ENCODE results near the gene CMSS1.
A peak's percentile ranks its signal among the peaks of the same experiment; 100 is the strongest.

CMSS1 gene

DNA sequence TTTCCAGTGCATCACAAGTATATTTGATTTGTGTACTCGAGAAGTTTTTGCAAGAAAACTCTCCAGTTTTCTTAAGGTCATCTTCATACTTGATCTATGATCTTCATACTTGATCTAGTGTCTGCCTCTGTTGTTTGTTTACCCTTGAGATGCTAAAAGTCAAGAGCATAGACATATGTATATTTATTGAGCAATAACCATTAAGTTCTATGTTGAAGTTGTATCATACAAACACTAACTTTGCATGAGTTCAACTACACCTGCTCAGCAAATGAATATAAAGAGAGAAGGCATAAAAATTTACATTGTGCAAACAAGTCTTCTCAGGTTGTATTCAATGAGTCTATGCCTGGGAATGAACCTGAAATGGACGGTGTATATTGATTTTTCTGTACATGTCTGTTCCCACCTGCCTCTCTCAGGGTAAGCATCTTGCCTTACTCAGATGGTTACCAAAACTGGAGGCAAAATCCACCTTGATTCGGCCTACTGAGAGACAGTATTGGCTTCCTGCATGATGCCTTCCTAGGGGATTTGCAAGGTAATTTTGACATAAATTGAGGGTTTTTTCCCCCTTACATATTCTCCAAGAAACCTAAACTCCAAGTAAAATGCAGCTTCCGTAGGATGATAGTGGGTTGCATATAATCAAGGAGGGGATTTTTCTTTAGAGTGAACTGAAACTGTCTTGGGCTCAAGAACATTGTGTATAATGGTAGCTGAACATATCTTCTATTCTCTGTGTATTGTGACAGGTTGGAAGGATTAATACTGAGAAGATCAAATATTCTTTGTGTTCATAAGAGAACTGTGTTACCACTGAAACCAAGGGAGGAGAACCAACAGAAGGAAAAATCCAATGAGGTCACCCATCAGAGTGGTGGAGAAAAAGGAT lies 186.2 kb downstream of the CMSS1 start:
- DNase-seq: no peak

DNA sequence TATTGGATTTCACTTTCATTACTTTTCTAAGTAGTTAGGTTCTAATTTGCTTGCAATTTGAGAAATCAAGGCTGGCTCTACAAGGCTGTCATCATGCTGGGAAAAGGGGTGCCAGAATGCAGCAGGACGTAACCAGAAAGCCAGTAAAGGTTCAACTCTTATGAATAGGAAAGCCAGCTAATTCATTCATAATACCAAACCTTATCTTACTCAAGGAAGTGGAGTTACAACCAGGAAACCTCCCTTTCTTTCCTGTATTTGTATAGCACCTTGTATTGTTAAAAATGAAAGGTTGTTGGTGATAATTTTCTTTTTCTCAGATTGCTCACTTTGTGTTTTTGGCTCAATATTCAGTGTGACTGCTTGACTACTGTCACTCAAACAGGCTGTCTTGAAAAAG lies 187.3 kb downstream of the CMSS1 start:
- no peak for DNase-seq

DNA sequence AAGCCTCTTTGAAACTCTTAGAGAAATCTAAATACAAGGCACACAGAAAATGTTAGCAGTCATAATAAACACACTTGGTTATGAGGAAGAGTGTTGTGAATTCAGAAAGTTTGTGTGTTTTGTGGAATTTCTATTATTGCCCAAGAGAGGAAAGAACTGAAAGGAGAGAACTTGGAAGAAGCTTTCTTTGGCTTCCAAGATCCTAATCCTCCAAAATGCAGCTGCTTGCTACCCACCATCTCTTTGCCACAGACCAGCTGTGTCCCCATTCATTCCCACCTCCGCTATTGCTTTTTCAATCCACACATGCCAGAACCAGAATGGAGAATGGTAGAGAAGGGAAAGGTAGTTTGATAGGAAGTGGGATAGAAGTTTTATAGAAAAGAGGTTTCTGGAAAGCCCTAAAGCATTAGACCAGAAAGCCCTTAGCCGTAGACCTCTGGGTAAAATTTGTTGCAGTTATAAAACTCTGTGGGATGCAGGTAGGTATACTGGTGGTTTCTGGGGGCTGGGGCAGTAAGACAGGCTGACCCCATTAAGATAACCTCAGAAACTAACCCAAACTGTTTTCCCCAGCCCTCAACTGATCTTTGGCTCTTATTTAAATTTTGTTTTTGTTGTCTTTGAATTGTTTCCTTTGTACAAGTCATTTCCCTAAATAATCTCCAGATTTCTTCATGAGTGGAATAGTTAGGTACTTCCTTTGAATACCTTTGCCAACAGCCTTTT lies 188.2 kb downstream of the CMSS1 start:
- DNase-seq: peak; percentile 32 to 51 (median 50)

DNA sequence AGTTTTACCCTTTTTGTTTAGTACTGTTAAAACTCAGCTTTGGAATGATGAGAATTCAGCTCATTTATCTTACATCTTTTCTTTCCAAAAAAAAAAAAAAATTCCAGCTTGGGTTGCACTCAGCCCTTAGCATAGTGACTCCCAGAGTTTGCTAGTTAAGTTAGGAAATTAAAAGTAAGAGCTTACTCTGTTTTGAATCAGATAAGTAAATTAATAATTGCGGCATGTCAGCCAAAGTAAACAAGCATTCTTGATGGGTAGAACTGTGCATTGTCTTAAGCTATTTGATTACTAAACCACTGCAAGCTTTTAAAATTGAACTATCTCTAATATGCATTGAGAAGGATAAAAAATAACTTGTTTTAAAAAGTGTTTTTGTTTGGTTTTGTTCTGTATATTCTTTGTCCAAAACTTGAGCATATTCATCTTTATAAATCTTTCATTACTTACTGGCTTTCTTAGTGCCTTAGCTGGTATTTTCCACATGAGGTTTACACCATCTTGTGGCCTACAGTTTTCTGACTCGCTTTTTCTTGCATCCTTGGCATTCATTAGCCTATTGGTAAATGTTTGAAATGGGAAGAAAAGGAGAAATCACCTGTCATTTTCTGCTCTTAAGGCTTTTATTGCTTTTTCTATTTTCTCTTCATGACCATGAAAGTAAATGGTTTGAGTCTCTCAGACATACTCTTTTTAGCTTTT lies 189.1 kb downstream of the CMSS1 start:
- no peak for DNase-seq

DNA sequence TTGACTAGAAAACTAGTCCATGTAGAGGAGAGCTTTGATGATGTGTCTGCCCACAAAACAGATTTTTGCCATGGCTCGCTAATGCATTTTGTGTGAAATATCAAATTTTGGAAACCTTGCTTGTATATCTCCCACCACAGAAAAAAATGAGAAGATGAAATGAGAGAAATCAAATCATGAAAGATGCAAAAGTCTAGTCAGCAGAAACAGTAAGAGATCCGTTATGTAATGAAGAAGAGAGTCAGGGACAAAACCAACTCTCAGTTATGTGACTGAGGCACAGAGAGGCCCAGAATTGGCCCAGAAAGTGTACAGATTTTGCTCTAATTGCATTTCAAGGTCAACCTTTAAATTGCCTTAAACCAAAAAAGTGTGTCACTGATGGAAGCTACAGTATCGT lies 189.7 kb downstream of the CMSS1 start:
- DNase-seq: no peak

DNA sequence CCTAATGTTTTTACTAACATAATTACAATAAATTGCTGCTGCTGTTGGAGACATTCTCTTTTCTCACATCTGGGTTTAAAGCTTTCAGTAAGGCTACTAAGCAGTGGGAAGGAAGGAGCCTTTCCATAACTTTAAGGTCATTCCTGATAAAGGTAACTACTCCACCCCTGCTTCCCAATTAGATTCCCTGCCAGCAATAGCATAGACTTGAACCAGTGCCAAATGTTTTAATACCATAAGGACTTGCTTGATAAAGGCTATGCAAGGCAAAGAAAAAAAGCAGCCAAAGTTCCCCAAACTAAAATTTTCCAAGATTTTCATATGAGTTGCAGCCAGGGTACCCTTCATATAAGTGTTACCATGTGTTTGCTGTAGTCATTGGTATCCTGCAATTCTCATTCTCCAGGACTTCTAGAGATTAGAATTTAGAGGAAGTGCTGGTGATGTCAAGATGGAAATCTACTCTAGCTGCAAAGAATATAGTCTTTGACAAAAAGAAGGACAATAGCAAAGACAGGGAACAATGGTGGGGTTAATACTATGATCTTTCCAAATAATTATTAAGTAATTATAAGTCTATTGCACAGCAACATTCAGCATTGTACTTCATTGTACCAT lies 190.5 kb downstream of the CMSS1 start:
- no peak for DNase-seq

DNA sequence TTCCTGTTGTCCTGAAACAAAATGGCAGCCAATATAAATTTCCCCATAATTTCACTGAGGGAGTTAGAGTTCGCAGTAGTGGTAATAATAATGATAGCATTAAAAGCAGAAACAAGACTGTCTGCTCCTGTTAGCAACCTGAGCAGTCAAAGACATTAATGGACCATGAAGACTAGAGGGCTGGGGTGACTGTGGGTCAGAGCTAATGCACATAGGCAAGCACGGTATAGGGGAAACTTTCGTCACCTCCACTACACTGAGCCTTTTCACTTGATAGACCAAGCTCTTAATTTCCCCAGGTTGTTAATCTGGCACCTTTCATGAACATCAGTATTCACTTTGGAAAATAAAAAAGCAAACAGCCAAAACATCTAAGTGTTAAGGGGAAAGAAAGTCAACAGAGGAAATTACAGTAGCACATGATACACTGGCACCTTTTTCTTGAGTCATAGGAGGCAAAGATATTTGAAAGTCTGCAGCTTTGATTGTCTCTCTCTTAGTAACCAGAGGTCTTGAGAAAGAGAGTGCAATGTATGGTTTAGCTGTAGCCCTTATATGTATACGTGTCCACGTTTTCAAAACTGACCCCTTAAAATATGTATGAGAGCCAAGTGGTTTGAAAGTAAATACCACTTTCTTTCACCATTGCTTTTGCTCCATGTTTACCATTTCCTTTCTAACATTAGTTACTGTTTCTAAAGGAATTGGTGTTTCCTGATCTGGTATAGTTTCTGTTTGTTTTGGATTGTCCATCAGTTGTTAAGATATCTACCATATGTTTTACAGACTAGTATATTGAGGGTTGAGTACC lies 191.8 kb downstream of the CMSS1 start:
- DNase-seq: no peak

DNA sequence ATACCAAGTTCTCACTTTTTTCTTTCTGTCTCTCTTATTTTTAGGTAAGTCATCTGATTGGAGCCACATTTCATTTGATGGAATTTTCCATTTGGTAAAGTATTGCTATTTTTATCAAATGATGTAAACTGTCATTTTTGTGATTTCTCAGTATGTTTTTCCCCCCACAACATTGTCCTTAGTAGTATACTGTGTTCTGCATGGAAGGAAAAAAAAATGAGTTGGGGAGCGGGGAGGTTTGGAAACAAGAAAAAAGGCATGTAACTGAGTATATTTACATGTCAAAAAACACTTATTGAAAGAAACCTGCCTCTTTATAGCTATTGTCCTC lies 192.4 kb downstream of the CMSS1 start:
- DNase-seq: no peak

DNA sequence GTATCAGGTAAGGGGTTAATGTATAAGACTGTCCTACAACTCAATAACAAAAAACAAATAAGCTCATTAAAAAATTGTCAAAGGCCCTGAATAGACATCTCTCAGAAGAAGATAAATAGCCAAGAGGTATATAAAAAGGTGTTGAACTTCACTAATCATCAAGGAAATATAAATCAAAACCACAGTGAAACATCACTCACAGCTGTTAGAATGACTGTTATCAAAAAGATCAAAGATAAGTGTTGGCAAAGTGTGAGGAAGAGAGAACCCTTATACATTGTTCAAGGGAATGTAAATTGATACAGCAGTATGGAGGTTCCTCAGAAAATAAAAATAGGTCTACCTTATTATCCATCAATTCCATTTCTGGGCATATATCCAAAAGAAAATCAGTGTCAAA lies 201.1 kb downstream of the CMSS1 start:
- DNase-seq: no peak

DNA sequence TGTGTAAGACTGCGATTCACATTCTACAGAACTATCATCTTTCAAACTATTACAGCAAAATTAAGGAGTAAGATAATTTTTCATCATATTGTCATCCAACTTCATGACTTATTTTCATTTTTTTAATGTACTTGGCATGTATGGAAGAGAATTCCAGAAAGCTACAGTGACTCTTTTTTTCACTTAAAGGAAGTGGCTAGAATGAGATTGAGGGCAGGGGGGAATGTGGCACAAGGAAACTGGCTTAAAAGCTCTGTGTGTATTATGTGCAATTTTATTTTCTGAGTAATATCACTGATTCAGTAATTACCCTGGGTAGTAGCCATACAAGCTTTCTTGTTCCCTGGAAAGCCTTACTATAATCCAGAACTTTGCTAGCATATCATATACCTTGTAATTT lies 202.1 kb downstream of the CMSS1 start:
- DNase-seq: no peak

DNA sequence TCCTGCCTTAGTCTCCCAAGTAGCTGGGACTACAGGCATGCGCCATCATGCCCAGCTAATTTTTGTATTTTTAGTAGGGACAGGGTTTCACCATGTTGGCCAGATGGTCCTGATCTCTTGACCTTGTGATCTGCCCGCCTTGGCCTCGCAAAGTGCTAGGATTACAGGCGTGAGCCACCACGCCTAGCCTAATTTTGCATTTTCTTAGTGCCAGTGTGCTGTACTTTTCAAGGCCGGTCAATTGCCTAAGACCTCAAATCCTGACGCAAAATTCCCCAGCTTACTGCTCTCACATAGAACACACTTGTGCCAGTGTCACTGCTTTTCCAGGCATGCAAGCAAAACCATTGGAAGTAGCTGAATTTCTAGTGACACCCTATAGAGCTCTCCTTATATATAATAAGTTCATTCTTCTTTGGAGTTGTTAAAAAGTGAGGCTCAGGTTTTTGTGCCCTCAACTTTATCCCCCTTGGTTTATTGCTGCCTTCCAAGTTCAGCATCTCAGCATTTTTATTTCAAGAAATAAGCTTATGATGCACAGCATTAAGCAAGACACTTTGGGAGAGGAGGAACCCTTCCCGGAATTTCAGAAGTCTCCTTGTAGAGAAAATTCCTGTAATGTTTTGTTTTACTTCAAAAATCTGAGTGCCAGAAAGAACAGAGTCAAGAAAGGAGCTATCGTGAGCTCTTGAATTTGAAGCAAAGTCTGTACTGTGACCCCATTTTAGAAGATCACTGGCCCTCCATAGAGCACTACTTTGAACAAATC lies 203.4 kb downstream of the CMSS1 start:
- no peak for DNase-seq

DNA sequence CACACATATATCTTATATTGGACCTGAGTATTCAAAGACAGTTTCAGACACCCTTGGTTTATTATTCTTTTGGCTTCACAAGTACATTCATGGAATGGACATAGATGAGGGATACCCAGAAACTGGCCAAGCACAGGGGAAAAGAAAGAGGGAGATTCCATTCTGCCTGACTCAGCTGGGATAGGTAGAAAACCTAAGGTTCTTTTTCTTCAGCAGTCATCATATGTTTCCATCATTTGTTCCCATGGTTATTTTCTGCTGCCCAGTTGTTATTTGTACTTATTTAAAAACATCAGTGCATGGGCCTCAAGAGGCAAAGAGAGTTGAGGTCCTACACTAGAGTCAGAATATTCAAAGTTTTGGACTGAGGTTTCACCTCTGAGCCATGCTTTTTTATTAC lies 204.8 kb downstream of the CMSS1 start:
- no peak for DNase-seq

DNA sequence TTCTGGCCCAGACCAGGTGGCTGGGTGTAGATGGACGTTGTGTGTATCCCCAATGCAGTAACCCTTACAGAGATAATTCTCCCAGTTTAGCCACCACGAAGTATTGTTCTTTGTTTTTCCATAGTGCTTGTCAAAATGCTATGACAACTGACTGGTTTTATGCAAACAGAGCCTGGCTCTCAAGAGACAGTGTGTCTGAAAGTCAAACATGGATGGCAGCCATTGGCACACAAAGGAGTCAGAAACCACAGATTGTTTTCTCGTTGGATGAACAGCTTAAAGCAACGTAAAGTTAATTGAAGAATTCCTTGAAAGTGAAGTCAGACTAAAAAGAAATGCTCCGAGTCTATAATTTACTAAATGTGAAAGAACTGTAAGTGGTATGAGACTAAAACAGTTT lies 205.5 kb downstream of the CMSS1 start:
- no peak for DNase-seq

DNA sequence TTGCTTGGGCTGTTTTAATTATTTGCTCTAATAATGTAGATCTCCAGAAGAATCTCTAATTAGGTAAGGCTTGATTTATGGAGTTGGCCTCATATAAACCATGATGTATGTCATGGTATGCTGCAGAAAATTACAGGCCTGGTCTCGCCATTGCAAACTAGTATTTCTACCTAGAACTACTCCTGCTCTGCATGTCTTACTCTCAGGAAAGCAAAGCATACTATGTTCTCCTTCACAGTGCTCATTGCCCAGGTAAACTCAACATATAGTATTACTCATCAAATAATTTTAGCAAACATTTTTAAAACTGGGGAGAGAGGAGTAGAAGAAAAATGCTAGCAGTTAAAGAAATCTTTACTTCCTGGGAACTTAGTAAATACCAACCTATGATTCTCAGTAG lies 205.9 kb downstream of the CMSS1 start:
- DNase-seq: no peak

DNA sequence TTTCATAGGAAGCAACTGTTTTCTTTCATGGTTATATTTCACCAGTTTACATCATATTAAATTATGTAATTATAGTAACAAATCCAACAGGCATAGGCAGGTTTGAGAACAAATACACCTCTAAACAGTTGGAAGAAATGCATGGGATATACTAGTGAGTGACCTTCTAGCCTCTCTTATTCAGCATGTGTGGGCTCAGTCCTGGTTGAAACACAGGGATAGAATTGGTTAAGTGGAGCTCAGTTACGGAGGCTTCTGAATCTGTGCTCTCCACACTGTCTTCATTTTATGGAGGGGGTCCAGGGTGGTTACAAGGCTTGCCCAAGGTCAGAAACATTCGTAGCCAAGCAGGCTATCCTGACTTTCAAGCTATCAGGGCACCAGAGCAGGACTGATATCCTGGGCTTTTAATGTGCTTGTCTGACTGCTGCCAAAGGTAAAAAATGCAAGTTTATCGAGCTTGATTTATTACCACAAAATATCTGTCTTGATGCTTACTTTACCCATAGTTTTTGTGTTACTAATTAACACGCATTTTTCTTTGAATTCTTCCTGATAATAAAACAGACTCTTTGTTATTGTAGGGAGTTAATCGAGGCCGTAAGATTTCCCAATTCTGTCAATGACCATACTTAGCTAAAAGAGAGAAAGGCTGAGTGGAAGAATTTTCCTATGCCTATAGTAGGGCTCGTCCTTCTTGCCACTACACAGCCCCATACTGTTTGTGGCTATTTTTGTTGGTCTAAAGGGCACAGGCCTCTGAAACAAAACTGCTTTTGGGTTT lies 207.1 kb downstream of the CMSS1 start:
- DNase-seq: no peak

DNA sequence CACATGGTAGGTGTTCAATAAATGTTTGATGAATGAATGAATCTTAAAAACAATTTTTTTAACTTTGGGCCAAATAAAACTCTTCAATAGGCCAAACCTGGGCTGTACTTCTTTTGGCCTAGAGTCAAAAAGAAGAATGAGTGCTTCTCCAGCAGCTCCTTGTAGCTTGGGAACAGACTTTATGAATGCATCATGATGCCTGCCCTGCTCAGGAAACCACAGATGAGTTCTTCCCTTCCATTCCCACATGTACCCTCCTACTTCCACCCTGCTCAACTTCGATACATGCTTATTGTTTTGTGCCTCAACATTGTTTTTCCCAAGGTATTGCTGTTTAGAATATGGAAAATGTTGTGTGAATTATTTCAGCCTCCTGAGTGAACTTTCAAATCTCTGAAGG lies 209.7 kb downstream of the CMSS1 start:
- no peak for DNase-seq

DNA sequence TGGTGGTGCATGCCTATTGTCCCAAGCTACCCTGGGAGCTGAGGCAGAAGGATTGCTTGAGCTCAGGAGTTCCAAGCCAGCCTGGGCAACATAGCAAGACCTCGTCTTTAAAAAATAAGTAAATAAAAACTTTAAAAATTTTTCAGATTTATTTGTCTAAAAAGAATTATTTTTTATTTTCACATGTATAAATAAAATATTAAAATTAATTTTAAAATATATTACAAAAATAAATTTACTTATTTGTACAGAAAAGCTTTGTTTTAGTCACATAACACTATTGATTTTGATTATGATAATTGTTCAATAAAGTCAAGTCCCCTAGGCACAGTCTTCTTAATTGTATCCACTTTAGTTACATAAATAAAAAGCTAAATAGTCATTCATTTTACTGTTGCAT lies 211.4 kb downstream of the CMSS1 start:
- DNase-seq: no peak

DNA sequence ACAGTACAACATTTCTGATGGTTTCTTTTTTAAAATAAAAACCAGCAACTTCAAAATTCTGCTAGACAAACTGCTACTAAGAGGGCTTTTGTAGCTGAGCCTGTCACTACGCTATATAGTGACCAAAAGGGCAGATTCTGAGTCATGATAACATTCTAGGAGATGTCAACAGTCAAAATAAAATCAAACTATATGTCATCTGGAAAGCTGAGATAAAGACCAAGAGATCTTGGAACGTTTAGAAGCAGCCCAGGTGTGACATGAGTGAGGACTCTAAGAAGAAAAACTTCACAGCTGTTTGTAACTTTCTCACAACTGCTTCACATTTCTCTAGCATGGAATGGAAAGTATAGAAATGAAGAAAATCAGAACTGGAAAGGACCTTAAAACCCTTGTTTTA lies 212.0 kb downstream of the CMSS1 start:
- no peak for DNase-seq

DNA sequence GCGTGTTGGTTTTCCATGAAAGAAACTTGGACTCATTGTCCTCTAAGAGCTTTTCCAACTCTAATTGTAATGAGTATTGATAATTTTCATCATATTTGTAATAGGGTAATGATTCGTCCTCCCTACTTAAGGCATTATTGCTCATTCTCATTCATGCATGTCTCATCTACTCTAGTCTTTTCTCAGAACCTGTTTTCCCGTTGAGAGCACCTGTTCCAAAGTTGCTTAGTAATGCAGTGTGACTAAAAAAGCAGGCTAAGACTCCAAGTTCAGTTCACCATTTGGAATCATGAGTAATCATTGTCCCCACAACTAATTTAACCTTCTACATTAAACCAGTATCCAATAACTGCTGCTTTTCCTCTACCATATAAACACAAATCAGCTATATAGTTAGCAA lies 212.7 kb downstream of the CMSS1 start:
- no peak for DNase-seq

DNA sequence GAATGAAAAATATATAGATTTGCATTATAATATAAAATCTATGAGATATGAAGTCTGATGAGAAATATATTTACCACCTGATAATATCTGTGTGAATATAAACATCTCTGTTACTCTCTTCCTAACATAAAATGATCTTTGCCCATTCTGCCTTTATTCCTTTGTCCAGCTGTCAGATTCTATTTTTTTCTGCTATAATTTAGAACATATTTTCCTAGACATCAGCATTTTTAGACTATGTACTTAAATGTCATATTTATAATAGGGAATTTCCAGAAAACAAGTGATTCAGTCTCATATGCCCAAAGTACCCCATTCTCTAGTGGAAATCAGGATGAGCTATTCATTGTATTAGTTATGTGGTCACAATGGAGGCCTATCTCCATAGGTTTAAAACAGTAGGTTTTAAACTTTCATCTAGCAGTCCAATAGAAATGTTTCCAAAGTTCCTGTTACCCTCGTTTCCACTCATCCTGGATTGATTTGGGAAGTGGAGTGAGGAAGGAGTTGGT lies 213.3 kb downstream of the CMSS1 start:
- peak; percentile 41 to 81 (median 68) for DNase-seq

DNA sequence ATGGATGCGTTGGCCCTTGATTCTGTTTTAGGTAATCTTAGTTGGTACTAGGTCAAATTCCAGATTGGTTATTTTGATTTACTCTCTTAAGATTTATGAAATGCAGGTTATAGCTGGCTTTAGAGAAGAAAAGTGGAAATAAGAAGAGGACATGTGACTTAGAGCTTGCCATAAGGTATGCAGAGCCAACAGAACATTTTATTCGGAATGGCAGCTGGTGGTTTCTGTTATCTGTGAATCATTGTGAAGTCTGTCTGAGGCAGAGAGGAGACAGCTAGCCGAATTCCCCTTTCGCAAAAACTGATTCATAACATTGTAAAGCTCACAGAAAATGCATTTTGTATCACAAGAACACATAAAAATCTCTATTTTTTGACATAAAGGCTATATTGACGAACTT lies 214.6 kb downstream of the CMSS1 start:
- peak; percentile 47 to 68 (median 55) for DNase-seq
